HEK293 (cell line): ENCODE results near the gene MSH2.

ENCODE experiments used
- BCL6B ChIP-seq: fragments of 450-650 bp; formaldehyde crosslinking; IDR thresholded peaks from 2 replicates; pipeline ENCODE4 v1.5.1; 2017; ENCODE audit warnings: missing biosample characterization, missing genetic modification characterization
- CTCF ChIP-seq: fragments of 450-650 bp; formaldehyde crosslinking; IDR thresholded peaks from 2 replicates; pipeline ENCODE4 v1.5.1; 2016; ENCODE audit warnings: missing biosample characterization, missing genetic modification characterization
- EGR2 ChIP-seq: fragments of 450-650 bp; formaldehyde crosslinking; IDR thresholded peaks from 2 replicates; pipeline ENCODE4 v1.5.1; 2016; ENCODE audit warnings: low read depth, missing biosample characterization, missing genetic modification characterization
- GLIS1 ChIP-seq: fragments of 450-650 bp; formaldehyde crosslinking; IDR thresholded peaks from 2 replicates; pipeline ENCODE4 v1.5.1; 2016; ENCODE audit warnings: missing biosample characterization, missing genetic modification characterization
- GLIS2 ChIP-seq: fragments of 450-650 bp; formaldehyde crosslinking; IDR thresholded peaks from 2 replicates; pipeline ENCODE4 v1.5.1; 2016; ENCODE audit warnings: missing biosample characterization, missing genetic modification characterization
- PBX3 ChIP-seq: sonication (generic); formaldehyde crosslinking; IDR thresholded peaks from 2 replicates; pipeline ENCODE4 v1.8.1; 2022; ENCODE audit warnings: mild to moderate bottlenecking, moderate library complexity, missing genetic modification reagents
- PRDM10 ChIP-seq: fragments of 450-650 bp; formaldehyde crosslinking; IDR thresholded peaks from 2 replicates; pipeline ENCODE4 v1.5.1; 2016; ENCODE audit warnings: missing biosample characterization, missing genetic modification characterization
- SCRT1 ChIP-seq: fragments of 450-650 bp; formaldehyde crosslinking; IDR thresholded peaks from 2 replicates; pipeline ENCODE4 v1.5.1; 2016; ENCODE audit warnings: missing biosample characterization, missing genetic modification characterization, borderline replicate concordance
- ZBTB17 ChIP-seq: fragments of 450-650 bp; formaldehyde crosslinking; IDR thresholded peaks from 2 replicates; pipeline ENCODE4 v1.5.1; 2016; ENCODE audit warnings: missing biosample characterization, missing genetic modification characterization
- ZBTB20 ChIP-seq: fragments of 450-650 bp; formaldehyde crosslinking; IDR thresholded peaks from 2 replicates; pipeline ENCODE4 v1.5.1; 2016; ENCODE audit warnings: missing biosample characterization, missing genetic modification characterization
- ZBTB48 ChIP-seq: fragments of 450-650 bp; formaldehyde crosslinking; IDR thresholded peaks from 2 replicates; pipeline ENCODE4 v1.5.1; 2016; ENCODE audit warnings: missing biosample characterization, missing genetic modification characterization
- ZBTB6 ChIP-seq: fragments of 450-650 bp; formaldehyde crosslinking; IDR thresholded peaks from 2 replicates; pipeline ENCODE4 v1.5.1; 2017; ENCODE audit warnings: missing biosample characterization, missing genetic modification characterization
- ZBTB7A ChIP-seq: fragments of 450-650 bp; formaldehyde crosslinking; IDR thresholded peaks from 2 replicates; pipeline ENCODE4 v1.5.1; 2016; ENCODE audit warnings: low read depth, missing biosample characterization, missing genetic modification characterization
- ZEB2 ChIP-seq: fragments of 450-650 bp; formaldehyde crosslinking; IDR thresholded peaks from 2 replicates; pipeline ENCODE4 v1.5.1; 2016; ENCODE audit warnings: missing biosample characterization, missing genetic modification characterization
- ZFP37 ChIP-seq: fragments of 450-650 bp; formaldehyde crosslinking; IDR thresholded peaks from 2 replicates; pipeline ENCODE4 v1.5.1; 2016; ENCODE audit warnings: missing biosample characterization, missing genetic modification characterization
- ZNF10 ChIP-seq: fragments of 450-650 bp; formaldehyde crosslinking; IDR thresholded peaks from 2 replicates; pipeline ENCODE4 v1.5.1; 2017; ENCODE audit warnings: missing biosample characterization, missing genetic modification characterization
- ZNF26 ChIP-seq: fragments of 450-650 bp; formaldehyde crosslinking; IDR thresholded peaks from 2 replicates; pipeline ENCODE4 v1.5.1; 2016; ENCODE audit warnings: missing biosample characterization, missing genetic modification characterization
- ZNF324 ChIP-seq: fragments of 450-650 bp; formaldehyde crosslinking; IDR thresholded peaks from 2 replicates; pipeline ENCODE4 v1.5.1; 2016; ENCODE audit warnings: missing biosample characterization, missing genetic modification characterization
- ZNF341 ChIP-seq: fragments of 450-650 bp; formaldehyde crosslinking; IDR thresholded peaks from 2 replicates; pipeline ENCODE4; 2016; ENCODE audit warnings: low read depth, missing biosample characterization, missing genetic modification characterization
- ZNF350 ChIP-seq: fragments of 450-650 bp; formaldehyde crosslinking; IDR thresholded peaks from 2 replicates; pipeline ENCODE4 v1.5.0; 2017; ENCODE audit warnings: missing biosample characterization, mild to moderate bottlenecking, missing genetic modification characterization
- ZNF37A ChIP-seq: fragments of 450-650 bp; IDR thresholded peaks from 2 replicates; pipeline ENCODE4 v1.5.1; 2018; ENCODE audit warnings: missing biosample characterization, missing genetic modification characterization
- ZNF398 ChIP-seq: fragments of 450-650 bp; formaldehyde crosslinking; IDR thresholded peaks from 2 replicates; pipeline ENCODE4 v1.5.1; 2017; ENCODE audit warnings: missing biosample characterization, missing genetic modification characterization
- ZNF513 ChIP-seq: fragments of 450-650 bp; IDR thresholded peaks from 2 replicates; pipeline ENCODE4 v1.5.1; 2018; ENCODE audit warnings: missing biosample characterization, missing genetic modification characterization
- ZNF585B ChIP-seq: fragments of 450-650 bp; formaldehyde crosslinking; IDR thresholded peaks from 2 replicates; pipeline ENCODE4 v1.5.1; 2016; ENCODE audit warnings: missing biosample characterization, missing genetic modification characterization
- ZNF624 ChIP-seq: fragments of 450-650 bp; formaldehyde crosslinking; IDR thresholded peaks from 2 replicates; pipeline ENCODE4 v1.5.1; 2017; ENCODE audit warnings: missing biosample characterization, missing genetic modification characterization

The MSH2 gene

GRCh38 chr2:47402805-47403608, at the start of gene MSH2 (continued):
- TF ChIP-seq SCRT1 (tag by site-specific recombination): no peak
- no peak for TF ChIP-seq ZNF37A (tag by site-specific recombination)
- 0 out of 2 replicates have a peak, but pooled peaks have one; percentile 38 for TF ChIP-seq ZNF513 (tag by site-specific recombination)
- peak; percentile 53 for TF ChIP-seq ZNF398 (tag by site-specific recombination)
- TF ChIP-seq PRDM10 (tag by site-specific recombination): peak; percentile 57
- TF ChIP-seq ZNF26 (tag by site-specific recombination): no peak
- peak; percentile 73 for TF ChIP-seq ZNF341 (tag by site-specific recombination)
- TF ChIP-seq ZBTB48 (tag by site-specific recombination): no peak
- TF ChIP-seq ZBTB6 (tag by site-specific recombination): no peak
- TF ChIP-seq GLIS1: peak; percentile 94
- TF ChIP-seq ZEB2: peak; percentile 59
- peak; percentile 97 for TF ChIP-seq GLIS2
- peak; percentile 89 for TF ChIP-seq PBX3 (CRISPR knock-in tag)
- no peak for TF ChIP-seq ZNF350
- 0 out of 2 replicates have a peak, but pooled peaks have one; percentile 15 for TF ChIP-seq ZNF585B
- TF ChIP-seq ZBTB7A (tag by site-specific recombination): peak; percentile 73; the same call in 1 of the 2 replicates
- peak; percentile 70 for TF ChIP-seq EGR2 (tag by site-specific recombination)
- TF ChIP-seq ZNF624 (tag by site-specific recombination): no peak
- TF ChIP-seq ZFP37 (tag by site-specific recombination): peak; percentile 71
- peak; percentile 51 for TF ChIP-seq CTCF (tag by site-specific recombination)
- TF ChIP-seq ZBTB20 (tag by site-specific recombination): peak; percentile 81; the same call in 1 of the 2 replicates
- no peak; the same call in 1 of the 2 replicates for TF ChIP-seq ZNF324 (tag by site-specific recombination)
- TF ChIP-seq ZBTB17: peak; percentile 1
- TF ChIP-seq BCL6B (tag by site-specific recombination): no peak
- TF ChIP-seq ZNF10: peak; percentile 37; the same call in 1 of the 2 replicates
